Measurements from ENCODE around the gene KRT13.

Gene KRT13

GRCh38 chr17:41519501-41520224 lies 14.3 kb upstream of the KRT13 start:
- no peak for DNase-seq (ENCODE audit: low spot score)

DNA sequence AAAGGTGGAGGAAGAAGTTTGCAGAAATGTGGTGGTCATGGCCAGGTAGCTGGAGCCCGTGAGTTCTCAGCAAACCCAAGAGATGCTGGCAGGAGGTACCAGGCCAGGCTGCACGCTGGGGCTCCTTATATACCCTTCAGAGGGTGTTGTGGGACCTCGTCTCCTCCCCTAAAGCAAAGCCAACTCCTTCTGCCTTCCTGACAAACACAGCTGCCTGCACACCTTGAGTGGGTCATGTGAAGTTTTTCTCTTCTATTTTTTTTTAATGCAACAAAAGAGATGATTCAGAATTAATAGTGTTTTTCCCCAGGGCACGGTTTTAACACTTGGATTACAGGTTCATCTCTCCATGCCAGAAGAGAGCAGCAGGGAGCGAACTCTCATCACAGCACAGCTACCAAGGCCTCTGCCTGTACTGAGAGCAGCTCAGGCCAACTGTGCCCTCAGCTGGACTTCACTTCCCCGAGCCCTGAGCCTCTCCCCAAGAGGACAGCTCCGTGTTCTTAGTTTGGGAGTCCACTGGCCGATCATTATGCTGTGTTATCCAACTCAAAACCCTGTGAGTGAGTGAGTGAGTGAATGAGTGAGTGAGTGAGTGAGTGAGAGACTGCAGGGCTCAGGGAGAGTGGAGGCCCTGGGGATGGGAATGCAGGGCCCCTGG lies 13.5 kb upstream of the KRT13 start, which contains the start of gene KRT15:
TSS of gene KRT15 (minus strand) at position 102 of the 661 bp plus-strand sequence. CDS start at position 39, 63 bp downstream.
- no peak for DNase-seq (ENCODE audit: low spot score)

GRCh38 chr17:41518031-41518430 lies 12.6 kb upstream of the KRT13 start:
- no peak for DNase-seq (ENCODE audit: low spot score)

- no peak for DNase-seq (ENCODE audit: low spot score)
Measured at GRCh38 chr17:41516830-41517283, 11.4 kb upstream of the KRT13 start.

- DNase-seq (ENCODE audit: low spot score), result no peak
Measured at GRCh38 chr17:41516147-41516829, 10.9 kb upstream of the KRT13 start.

GRCh38 chr17:41513168-41513547 lies 7.7 kb upstream of the KRT13 start:
- DNase-seq (ENCODE audit: low spot score), result no peak

GRCh38 chr17:41512546-41513167 lies 7.2 kb upstream of the KRT13 start:
- DNase-seq (ENCODE audit: low spot score), result no peak

DNA sequence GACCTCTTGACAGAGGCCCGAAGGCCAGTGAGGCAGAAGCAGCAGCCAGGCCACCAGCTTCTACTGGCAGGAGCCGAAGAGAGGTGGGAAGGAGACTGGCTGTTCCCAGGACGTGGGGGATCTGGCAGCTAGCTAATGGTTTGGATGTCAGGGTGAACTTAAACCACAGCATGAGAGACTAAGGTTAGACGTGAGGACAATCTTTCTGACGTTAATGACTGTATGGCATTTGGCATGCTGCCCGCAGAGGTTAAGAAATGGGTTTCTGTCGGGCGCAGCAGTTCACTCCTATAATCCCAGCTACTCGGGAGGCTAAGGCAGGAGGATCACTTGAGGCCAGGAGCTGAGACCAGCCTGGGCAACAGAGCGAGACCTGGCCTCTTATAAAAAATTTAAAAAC lies 6.3 kb upstream of the KRT13 start:
- DNase-seq (ENCODE audit: low spot score), result no peak

- no peak for DNase-seq (ENCODE audit: low spot score)
Measured at GRCh38 chr17:41511116-41511515, 5.7 kb upstream of the KRT13 start.

DNA sequence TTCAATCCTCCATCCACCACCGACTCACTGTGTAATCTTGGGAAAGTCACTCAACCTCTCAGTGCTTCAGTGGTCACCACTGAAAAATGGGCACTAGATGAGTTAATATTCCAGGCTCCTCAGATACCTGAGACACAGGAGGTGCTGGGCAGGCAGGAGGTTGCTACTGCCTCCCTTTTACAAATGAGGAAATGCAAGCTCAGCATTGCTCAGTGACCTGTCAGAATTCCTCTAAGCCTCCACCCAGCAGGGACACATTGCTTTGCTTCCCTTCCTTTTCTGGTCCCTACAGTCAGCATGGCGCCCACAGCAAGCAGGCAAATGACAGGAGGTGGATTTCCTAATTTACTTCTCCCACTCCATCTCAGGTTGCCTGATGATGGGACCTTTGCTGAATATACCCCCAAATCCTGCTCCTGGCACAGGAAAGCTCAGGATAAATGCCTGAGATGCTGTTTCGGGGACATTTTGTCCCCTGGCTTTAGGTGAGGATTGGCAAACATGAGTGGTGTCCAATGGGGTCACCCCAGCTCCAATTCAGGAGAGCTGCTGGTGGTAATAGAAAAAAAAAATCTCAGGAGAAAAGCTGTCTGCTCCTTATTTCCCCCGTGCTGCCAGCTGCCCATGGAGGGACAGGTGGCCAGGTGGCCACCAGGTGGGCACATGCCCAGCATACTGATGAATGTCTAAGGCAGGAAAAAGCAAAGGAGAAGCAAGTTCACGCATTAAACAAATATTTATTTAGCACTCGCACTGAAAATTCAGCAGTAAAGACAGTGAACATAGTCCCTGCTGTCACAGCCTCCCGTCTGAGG lies 5.0 kb upstream of the KRT13 start:
- no peak for DNase-seq (ENCODE audit: low spot score)

GRCh38 chr17:41507315-41507880 lies 2.0 kb upstream of the KRT13 start:
- DNase-seq (ENCODE audit: low spot score), result no peak

GRCh38 chr17:41505809-41506767 lies 676 bp upstream of the KRT13 start:
- no peak for DNase-seq (ENCODE audit: low spot score)

GRCh38 chr17:41504246-41504977 lies 1.0 kb downstream of the KRT13 start:
- no peak for DNase-seq (ENCODE audit: low spot score)

GRCh38 chr17:41503202-41503601 lies 2.2 kb downstream of the KRT13 start:
- no peak for DNase-seq (ENCODE audit: low spot score)

- DNase-seq (ENCODE audit: low spot score), result no peak
Measured at GRCh38 chr17:41500131-41500911, 5.1 kb downstream of the KRT13 start.

DNA sequence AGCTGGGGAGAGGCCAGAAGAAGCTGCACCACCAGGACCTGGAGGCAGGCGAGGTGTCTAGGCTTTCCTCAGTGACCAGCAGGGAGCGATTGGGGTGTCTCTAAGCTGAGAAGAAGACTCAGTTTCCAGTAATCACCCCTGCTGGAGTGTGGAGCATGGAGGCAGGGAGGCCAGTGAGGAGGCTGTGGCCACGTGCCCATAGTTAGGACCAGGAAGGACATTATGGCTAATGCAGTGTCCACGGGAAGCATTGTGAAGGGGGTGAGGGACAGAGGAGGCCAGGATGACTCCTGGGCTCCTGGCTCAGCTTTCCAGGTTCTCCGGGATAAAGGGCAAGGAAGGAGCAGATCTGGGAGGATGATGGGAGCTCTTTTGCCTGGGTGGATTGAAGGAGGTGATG lies 5.7 kb downstream of the KRT13 start:
- DNase-seq (ENCODE audit: low spot score), result no peak

DNA sequence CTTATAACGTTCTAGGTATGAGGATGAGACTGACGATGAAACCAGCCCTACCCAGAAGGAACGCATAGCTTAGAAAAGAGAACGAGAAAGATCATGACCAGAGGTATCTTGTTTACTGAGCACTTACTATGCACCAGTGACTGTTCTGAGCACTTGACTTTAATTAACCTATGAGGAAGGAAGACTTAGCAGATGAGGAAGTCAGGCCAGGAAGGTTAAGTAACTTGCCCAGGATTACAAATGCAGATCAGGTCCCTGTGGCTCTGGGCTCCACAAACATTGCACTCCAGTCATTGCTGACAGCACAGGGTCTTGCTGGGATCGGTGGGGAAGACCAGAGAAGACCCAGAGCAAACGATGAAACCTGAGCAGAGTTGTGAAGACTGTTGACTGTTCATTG lies 7.1 kb downstream of the KRT13 start:
- no peak for DNase-seq (ENCODE audit: low spot score)

DNA sequence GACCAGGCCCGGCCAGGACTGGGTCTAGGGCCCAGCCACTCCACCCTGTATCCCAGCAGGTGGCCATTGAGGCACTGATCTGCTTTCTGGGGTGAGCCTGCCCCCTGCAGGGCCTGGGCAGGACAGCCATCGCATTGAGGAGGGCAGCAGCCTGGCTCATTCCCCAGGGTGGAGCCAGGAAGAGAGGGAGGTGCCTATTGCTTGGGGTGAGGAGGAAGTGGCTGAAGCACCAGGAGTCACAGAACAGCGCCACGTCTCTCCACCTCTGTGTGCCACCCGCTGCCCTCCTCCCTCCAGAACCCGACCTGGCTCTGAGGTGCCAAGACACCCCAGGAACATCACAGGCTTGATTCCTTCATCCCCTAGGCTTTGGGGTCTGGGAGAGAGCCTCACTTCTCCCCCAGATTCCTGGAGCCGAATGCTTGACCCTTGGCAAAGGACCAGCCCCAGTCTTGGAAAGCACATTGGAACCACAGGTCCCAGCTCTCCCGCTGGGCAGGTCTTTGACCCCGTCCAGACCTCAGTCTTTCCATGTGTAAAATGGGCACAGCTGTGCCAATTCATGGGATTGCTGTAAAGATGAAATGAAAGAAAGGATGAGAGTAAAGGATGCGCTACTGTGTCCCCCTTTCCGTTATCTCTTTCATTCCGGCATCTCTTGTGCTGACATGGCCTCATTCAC lies 8.5 kb downstream of the KRT13 start:
- peak; percentile 53 for DNase-seq (ENCODE audit: low spot score)
